Measurements from ENCODE around the gene SAMD4B.
A peak's percentile ranks its signal among the peaks of the same experiment; 100 is the strongest.
"Not testable (repeated sequence)": the region's sequence is repeated elsewhere in the genome, so short reads cannot be mapped to it uniquely, and the experiment has no call there.

The SAMD4B gene

DNA sequence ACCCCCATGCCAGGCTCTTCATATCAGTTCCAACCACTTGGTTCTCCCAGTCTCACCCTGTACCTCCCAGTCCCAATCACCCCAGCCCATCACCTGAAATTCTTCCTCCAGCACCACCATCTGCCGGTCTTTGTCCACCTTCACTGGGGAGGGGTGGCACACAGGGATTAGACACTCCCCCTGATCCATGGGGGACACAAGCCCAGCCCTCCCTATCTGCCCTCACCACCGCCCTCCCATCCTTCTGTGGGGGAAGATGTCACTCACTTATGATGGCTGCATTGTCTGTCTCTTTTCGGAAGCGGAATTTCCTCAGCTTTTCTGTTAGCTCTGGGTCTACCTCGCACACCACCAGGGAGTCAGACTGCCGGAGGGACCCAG lies 7.1 kb upstream of the SAMD4B start:
- peak; percentile 36 for DNase-seq

GRCh38 chr19:39336483-39336882 lies 5.7 kb upstream of the SAMD4B start:
- DNase-seq = no peak

- no peak for DNase-seq
Observed at GRCh38 chr19:39339674-39340073, 2.5 kb upstream of the SAMD4B start.

GRCh38 chr19:39340156-39340555 lies 2.1 kb upstream of the SAMD4B start:
- DNase-seq = not testable (repeated sequence)

DNA sequence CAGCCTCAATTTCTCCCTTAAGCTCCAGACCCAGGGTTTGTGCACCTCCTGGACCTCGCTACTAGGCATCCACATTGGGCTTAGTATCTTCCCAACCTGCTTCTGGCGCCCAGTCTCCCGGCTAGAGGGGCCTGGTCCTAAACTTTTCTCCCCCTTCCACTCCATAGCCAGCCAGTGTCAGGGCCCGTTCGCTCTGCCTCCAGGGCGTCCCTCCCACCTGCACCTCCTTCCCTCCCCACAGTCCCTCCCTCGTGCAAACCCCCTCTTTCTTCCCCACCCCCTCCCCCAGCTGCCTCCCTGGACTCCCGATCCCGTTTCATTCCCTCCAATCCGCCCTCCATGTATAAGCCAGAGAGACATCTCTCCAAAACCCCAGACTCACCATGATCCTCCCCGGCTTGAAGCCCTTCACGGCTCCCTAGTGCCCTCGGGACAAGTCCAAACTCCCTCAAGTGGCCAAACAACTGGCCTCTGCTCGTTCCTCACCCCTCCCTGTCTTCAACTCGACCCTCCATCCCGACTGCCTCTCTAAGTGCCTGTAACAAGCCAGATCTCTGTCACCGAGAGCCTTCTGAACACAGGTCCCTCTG lies 997 bp upstream of the SAMD4B start:
- DNase-seq = no peak

DNA sequence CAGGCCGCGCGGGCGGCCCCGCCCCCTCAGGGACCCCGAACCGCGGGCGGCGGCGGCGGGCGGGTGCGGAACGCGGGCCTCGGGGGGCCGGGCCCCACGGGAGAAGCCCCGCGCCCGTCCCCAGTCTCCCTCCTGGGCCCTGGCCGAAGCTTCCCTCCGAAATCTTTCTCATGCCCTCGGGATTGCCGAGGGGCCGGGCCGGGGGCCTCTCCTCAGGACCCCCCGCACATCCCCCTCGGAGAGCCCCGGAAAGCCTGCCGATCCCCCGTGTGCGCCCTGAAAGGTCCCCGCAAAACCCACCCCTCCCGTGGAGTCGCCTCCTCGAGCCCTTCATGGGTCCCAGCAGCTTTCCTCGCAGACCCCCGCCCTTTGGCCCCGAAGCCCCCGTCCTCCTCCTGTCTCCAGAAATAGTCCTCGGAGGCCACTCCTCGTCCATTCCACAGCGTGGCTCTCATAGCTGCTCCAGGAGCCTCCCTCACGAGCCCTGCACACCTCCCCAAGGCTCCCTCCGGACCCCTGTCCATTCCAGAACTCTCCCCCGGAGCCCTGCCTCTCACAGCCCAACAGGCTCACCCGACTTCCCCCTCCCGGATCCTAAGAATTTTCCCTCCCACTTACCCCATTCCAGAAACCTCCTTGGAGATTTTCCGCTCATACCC lies 555 bp downstream of the SAMD4B start:
- no peak for DNase-seq

- DNase-seq = no peak
Observed at GRCh38 chr19:39345956-39346355, 3.7 kb downstream of the SAMD4B start.

DNA sequence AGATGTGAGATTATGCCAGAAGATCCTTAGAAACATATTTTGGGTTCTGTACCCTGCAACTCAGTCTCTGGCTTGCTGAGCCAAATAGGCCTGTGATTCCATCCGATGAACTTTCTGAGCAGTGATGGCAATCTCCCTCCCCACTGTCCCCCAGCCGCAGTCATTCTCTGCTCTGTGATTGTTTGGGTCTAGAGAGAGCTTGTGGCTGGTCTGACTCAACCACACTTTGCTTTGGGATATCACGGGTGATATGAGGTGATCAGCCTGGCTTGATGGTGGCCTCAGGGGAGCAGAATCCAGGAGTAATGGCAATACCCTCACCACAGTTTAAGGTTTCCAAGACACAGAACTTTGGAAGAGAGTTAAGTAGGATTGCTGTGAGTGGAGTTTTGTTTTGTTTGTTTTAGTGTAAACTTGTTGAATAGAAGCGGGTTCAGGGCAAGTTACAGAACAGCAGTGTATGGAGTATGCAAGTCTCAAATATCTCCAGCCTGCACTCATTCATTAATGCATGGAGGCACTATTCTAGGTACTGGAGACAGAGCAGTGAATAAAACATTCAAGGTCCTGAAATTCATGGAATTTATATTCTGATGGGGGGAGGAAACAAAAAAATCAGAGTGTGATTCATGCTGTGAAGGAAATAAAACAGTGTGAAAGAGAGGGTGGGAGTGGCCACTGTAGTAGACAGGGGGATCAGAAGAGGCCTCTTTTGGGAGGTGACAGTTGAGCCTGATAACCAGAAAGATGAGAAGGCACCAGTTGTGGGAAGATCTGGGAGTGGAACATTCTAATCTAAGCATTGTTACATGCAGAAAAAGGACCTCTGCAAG lies 5.3 kb downstream of the SAMD4B start:
- no peak for DNase-seq

DNA sequence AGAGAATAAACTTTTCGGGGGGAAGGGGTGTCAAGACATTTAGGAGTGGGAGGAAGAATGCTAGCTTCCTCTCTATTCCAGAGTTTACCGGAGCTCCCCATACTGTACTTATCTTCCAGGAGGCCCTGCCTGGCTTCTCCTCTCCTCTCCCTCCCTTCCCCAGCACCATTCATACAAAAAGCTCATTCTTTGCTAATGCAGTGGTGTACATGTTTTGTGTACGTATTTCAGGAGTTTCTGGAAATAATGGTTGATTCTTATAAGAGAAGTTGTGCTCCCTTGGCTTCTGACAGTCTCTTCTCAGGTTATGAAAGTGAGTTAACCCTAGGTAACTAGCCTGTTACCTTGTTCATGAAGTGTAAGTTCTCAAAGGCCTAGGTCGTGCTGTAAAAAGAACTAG lies 7.1 kb downstream of the SAMD4B start:
- no peak for DNase-seq

GRCh38 chr19:39350156-39350555 lies 7.9 kb downstream of the SAMD4B start:
- DNase-seq = no peak

- no peak for DNase-seq
Observed at GRCh38 chr19:39351537-39352064, 9.4 kb downstream of the SAMD4B start.

DNA sequence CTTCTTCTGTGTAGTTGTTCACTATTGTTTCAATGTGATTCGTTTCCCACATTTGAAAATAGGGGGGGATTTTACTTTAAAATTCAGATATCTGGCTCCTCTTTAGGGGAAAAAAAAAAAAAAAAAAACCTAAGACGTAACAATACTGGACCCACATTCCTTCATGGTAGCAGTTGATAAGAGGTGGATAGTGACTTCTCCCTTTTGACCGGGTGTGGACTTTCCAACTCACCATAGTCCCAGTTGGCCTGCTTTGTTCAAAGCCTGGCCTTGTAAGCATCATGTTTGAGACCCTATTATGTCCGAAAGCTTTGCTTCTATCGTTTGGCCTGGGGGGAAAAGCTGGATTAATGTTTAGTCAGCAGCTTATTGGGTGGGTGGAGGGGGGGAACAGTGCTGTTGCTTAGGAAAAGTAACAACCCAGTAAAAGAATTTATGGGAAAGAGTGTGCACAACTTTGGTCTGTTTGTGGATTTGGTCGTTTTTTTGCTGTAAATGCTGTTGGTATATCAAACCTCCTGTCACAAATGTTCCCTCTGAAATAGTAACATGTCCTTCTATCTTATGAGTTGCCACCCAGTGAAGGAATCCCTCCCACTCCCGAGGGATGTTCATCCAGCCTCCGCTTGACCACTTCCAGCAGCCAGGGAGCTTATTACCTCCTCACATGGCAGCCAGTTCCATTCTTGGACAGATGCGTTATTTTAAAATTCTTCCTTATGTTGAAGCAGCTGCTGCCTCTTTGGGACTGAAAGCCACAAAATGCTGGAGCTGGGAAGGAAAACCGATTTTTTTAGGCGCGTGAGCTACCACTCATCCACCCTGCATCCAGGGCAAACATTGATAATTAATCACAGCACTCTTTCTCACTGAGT lies 10.4 kb downstream of the SAMD4B start:
- DNase-seq = no peak

DNA sequence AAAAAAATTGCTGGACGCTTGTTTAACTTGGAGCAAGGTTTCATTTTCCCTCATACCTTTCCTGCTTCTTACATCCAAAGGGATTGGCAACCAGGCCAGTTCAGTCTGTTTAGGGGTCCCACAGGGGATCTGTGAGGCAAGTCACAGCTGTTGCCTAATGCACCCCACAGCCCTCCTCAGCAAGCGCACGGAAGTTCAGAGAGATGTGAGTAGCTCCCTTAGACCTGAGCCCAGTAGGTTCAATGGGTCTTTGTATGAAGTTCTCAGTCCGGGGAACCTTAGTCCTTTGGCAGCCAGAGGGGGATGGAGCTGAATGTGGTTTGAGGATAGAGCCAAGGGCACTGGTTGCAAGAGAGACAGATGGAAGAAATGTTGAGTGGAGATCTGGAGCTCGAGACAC lies 13.0 kb downstream of the SAMD4B start:
- no peak for DNase-seq

DNA sequence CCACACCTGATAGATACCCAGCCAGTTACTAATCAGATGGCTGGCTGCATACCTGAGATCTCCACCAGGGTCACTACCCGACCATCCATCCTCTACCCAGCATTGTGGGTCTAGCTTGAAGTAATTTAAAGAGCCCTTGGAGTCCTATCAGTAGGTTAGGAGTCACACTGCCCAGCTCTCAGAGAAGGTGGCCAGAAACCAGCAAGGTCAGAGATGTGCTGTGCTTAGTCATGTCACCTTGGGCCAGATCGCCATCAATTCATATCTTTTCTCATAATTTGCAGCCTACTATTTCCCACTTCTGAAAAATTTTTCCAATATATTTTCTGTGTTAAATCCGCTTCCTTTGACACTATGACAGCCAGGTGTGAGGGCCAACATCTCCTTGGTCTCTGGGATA lies 13.9 kb downstream of the SAMD4B start:
- DNase-seq = no peak

DNA sequence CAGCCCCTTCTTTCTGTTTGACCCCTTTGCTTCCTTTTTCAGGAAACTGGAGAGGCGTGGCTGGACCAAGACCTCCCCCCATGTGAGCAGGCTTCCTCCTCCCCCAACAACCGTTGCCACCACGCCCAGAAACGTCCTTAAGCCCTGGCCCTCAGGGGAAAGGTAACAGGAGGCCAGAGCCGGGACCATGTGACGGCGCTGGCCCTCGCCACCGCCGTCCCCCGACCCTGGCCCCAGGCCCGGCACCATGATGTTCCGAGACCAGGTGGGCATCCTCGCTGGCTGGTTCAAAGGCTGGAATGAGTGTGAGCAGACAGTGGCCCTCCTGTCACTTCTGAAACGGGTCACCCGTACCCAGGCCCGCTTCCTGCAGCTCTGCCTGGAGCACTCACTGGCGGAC lies 14.4 kb downstream of the SAMD4B start:
- no peak for DNase-seq

GRCh38 chr19:39359026-39359425 lies 16.8 kb downstream of the SAMD4B start:
- no peak for DNase-seq

- no peak for DNase-seq
Observed at GRCh38 chr19:39360599-39360998, 18.4 kb downstream of the SAMD4B start.

- no peak for DNase-seq
Observed at GRCh38 chr19:39362682-39363657, 20.7 kb downstream of the SAMD4B start.

DNA sequence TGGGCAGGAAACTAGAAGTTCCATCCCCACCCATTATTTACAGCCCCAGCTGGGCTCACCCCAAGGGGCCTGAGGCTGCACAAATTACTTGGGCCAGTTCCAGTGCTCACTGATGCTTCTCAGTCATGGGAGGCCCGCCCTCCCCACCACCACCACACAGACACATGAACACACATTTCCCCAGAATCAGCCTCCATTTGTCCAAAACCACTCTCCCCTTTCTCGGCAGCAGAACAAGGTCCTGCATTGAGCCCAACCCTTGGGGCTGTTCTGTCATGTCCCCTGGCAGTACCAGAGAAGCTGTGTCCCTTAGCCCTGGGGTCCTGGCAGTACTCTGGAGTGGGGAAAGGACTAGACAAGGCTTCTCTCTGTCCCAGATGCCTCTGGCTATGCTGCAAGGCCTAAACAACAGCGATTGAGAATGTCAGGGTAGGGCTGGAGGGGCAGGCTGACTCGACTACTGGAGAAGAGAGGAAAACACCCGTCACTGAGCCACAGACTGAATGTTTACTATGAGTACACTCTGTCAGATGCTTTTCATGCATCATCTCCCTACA lies 21.8 kb downstream of the SAMD4B start:
- no peak for DNase-seq

- DNase-seq = no peak
Observed at GRCh38 chr19:39365531-39365930, 23.3 kb downstream of the SAMD4B start.

GRCh38 chr19:39369200-39369599 lies 27.0 kb downstream of the SAMD4B start:
- DNase-seq = no peak
